ENCODE results near the gene ST8SIA4.

ST8SIA4 gene

GRCh38 chr5:100832252-100833230 lies 70.5 kb downstream of the ST8SIA4 start:
- Mint-ChIP-seq H3K4me1 (peaks cover 26 to 37% of the 10 kb centered on the region in 2 donors), H3K36me3 (peaks cover 1 to 37% of the 10 kb centered on the region in 2 donors), H3K4me3 (no peak overlapping the region), H3K27ac (no peak overlapping the region), H3K9me3 (no peaks in the 10 kb centered on the region), H3K27me3 (no peaks in the 10 kb centered on the region)
- no peak for DNase-seq
- no peak for ATAC-seq (replicated peaks)

- Mint-ChIP-seq H3K36me3 (peaks cover 6 to 24% of the 10 kb centered on the region in 2 donors), H3K4me3 (peak overlapping the region in 1 of 2 donors; percentile 9), H3K9me3 (no peaks in the 10 kb centered on the region), H3K27me3 (no peaks in the 10 kb centered on the region), H3K4me1 (peaks cover 27 to 48% of the 10 kb centered on the region in 2 donors), H3K27ac (peak overlapping the region; percentile 56)
- no peak for DNase-seq
- no peak for ATAC-seq (replicated peaks)
Measured at GRCh38 chr5:100828898-100829356, 74.2 kb downstream of the ST8SIA4 start.

- DNase-seq: peak; percentile 60
Measured at GRCh38 chr5:100828071-100828897, 74.8 kb downstream of the ST8SIA4 start.

GRCh38 chr5:100827481-100827889 lies 75.6 kb downstream of the ST8SIA4 start:
- Mint-ChIP-seq H3K27ac (peak overlapping the region; percentile 91), H3K9me3 (no peaks in the 10 kb centered on the region), H3K4me3 (peak overlapping the region; percentile 50 to 66), H3K27me3 (no peaks in the 10 kb centered on the region), H3K36me3 (peaks cover 9 to 30% of the 10 kb centered on the region in 2 donors), H3K4me1 (peaks cover 24 to 45% of the 10 kb centered on the region in 2 donors)
- ATAC-seq (replicated peaks) (peak; percentile 28 to 41), DNase-seq (no peak)

More at GRCh38 chr5:100828071-100828897, 74.8 kb downstream of the ST8SIA4 start:
- Mint-ChIP-seq H3K27me3 (no peaks in the 10 kb centered on the region), H3K4me3 (peak overlapping the region; percentile 50 to 66), H3K27ac (peak overlapping the region; percentile 91), H3K9me3 (no peaks in the 10 kb centered on the region), H3K4me1 (peaks cover 28 to 50% of the 10 kb centered on the region in 2 donors), H3K36me3 (peaks cover 9 to 28% of the 10 kb centered on the region in 2 donors)
- ATAC-seq (replicated peaks): peak; percentile 92 to 93

- H3K36me3 Mint-ChIP-seq: peaks cover 8 to 25% of the 10 kb centered on the region in 2 donors
- peaks cover 25 to 47% of the 10 kb centered on the region in 2 donors for H3K4me1 Mint-ChIP-seq
- H3K4me3 Mint-ChIP-seq: peak overlapping the region; percentile 29 to 47
- no peaks in the 10 kb centered on the region for H3K27me3 Mint-ChIP-seq
- H3K27ac Mint-ChIP-seq: peak overlapping the region; percentile 20
- DNase-seq (no peak), ATAC-seq (replicated peaks) (peak; percentile 61 to 69)
- no peaks in the 10 kb centered on the region for H3K9me3 Mint-ChIP-seq
Measured at GRCh38 chr5:100826133-100826532, 76.9 kb downstream of the ST8SIA4 start.

GRCh38 chr5:100824635-100825034 lies 78.4 kb downstream of the ST8SIA4 start:
- no peak overlapping the region for H3K4me3 Mint-ChIP-seq
- no peaks in the 10 kb centered on the region for H3K27me3 Mint-ChIP-seq
- DNase-seq (no peak), ATAC-seq (replicated peaks) (no peak)
- H3K27ac Mint-ChIP-seq: no peak overlapping the region
- H3K36me3 Mint-ChIP-seq: peaks cover 16 to 29% of the 10 kb centered on the region in 2 donors
- H3K9me3 Mint-ChIP-seq: no peaks in the 10 kb centered on the region
- H3K4me1 Mint-ChIP-seq: peaks cover 34 to 60% of the 10 kb centered on the region in 2 donors

- no peaks in the 10 kb centered on the region for H3K9me3 Mint-ChIP-seq
- peaks cover 31 to 56% of the 10 kb centered on the region in 2 donors for H3K4me1 Mint-ChIP-seq
- DNase-seq: no peak
Measured at GRCh38 chr5:100823812-100824211, 79.3 kb downstream of the ST8SIA4 start.

GRCh38 chr5:100821751-100822150 lies 81.3 kb downstream of the ST8SIA4 start:
- DNase-seq (no peak), ATAC-seq (replicated peaks) (no peak)
- Mint-ChIP-seq H3K27me3 (no peaks in the 10 kb centered on the region), H3K9me3 (no peaks in the 10 kb centered on the region), H3K4me1 (peaks cover 23 to 54% of the 10 kb centered on the region in 2 donors), H3K4me3 (no peak overlapping the region), H3K27ac (no peak overlapping the region), H3K36me3 (peaks cover 16 to 26% of the 10 kb centered on the region in 2 donors)

More at GRCh38 chr5:100823812-100824211, 79.3 kb downstream of the ST8SIA4 start:
- no peaks in the 10 kb centered on the region for H3K27me3 Mint-ChIP-seq
- no peak for ATAC-seq (replicated peaks)
- H3K27ac Mint-ChIP-seq: no peak overlapping the region
- H3K4me3 Mint-ChIP-seq: no peak overlapping the region
- H3K36me3 Mint-ChIP-seq: peaks cover 16 to 21% of the 10 kb centered on the region in 2 donors

- Mint-ChIP-seq H3K27ac (no peak overlapping the region), H3K9me3 (no peaks in the 10 kb centered on the region), H3K4me1 (peaks cover 22 to 43% of the 10 kb centered on the region in 2 donors), H3K36me3 (peaks cover 9 to 24% of the 10 kb centered on the region in 2 donors), H3K4me3 (peak overlapping the region; percentile 32 to 56), H3K27me3 (no peaks in the 10 kb centered on the region)
- ATAC-seq (replicated peaks) (peak; percentile 87 to 92), DNase-seq (no peak)
Measured at GRCh38 chr5:100818340-100818739, 84.7 kb downstream of the ST8SIA4 start.

GRCh38 chr5:100803397-100803796 lies 99.7 kb downstream of the ST8SIA4 start:
- peaks cover 8 to 14% of the 10 kb centered on the region in 2 donors for H3K9me3 Mint-ChIP-seq
- no peak for ATAC-seq (replicated peaks)
- H3K27ac Mint-ChIP-seq: no peak overlapping the region
- H3K4me3 Mint-ChIP-seq: no peak overlapping the region
- no peaks in the 10 kb centered on the region for H3K27me3 Mint-ChIP-seq
- peaks cover 5 to 19% of the 10 kb centered on the region in 2 donors for H3K36me3 Mint-ChIP-seq
- no peak for DNase-seq
- H3K4me1 Mint-ChIP-seq: peaks cover 0 to 5% of the 10 kb centered on the region in 2 donors

GRCh38 chr5:100802208-100802607 lies 100.9 kb downstream of the ST8SIA4 start:
- DNase-seq (no peak), ATAC-seq (replicated peaks) (peak; percentile 33 to 34)
- Mint-ChIP-seq H3K27ac (peak overlapping the region; percentile 68), H3K9me3 (peaks cover 10 to 14% of the 10 kb centered on the region in 2 donors), H3K27me3 (no peaks in the 10 kb centered on the region), H3K4me3 (peak overlapping the region in 1 of 2 donors; percentile 1), H3K36me3 (peaks cover 5 to 15% of the 10 kb centered on the region in 2 donors), H3K4me1 (peaks cover 0 to 5% of the 10 kb centered on the region in 2 donors)

GRCh38 chr5:100800562-100800961 lies 102.5 kb downstream of the ST8SIA4 start:
- Mint-ChIP-seq H3K27me3 (no peaks in the 10 kb centered on the region), H3K27ac (no peak overlapping the region), H3K4me1 (peaks cover 0 to 5% of the 10 kb centered on the region in 2 donors), H3K36me3 (peaks cover 4 to 12% of the 10 kb centered on the region in 2 donors), H3K9me3 (peaks cover 10 to 14% of the 10 kb centered on the region in 2 donors), H3K4me3 (no peak overlapping the region)
- DNase-seq (no peak), ATAC-seq (replicated peaks) (peak; percentile 55 to 74)

- no peaks in the 10 kb centered on the region for H3K27me3 Mint-ChIP-seq
- peaks cover 0 to 5% of the 10 kb centered on the region in 2 donors for H3K4me1 Mint-ChIP-seq
- DNase-seq (no peak), ATAC-seq (replicated peaks) (no peak)
- H3K27ac Mint-ChIP-seq: no peak overlapping the region
- H3K9me3 Mint-ChIP-seq: peaks cover 14 to 18% of the 10 kb centered on the region in 2 donors
- H3K4me3 Mint-ChIP-seq: no peak overlapping the region
- H3K36me3 Mint-ChIP-seq: peaks cover 7 to 15% of the 10 kb centered on the region in 2 donors
Measured at GRCh38 chr5:100799166-100799565, 103.9 kb downstream of the ST8SIA4 start.

- DNase-seq (no peak), ATAC-seq (replicated peaks) (no peak)
- Mint-ChIP-seq H3K36me3 (peaks cover 9 to 18% of the 10 kb centered on the region in 2 donors), H3K27me3 (no peaks in the 10 kb centered on the region), H3K27ac (no peak overlapping the region), H3K4me1 (peaks cover 0 to 4% of the 10 kb centered on the region in 2 donors), H3K4me3 (no peak overlapping the region), H3K9me3 (peaks cover 19 to 22% of the 10 kb centered on the region in 2 donors)
Measured at GRCh38 chr5:100797861-100798260, 105.2 kb downstream of the ST8SIA4 start.

All from stimulated activated naive B cell treated with anti-CD40 and anti-IgM and Interleukin-4, amounts not matched to agents 10 μg/mL and 1 μg/mL and 100 μg/mL, for 72 hours (primary cell).